CD4-positive, alpha-beta T cell treated with Interleukin-2 at 100 ng/mL for 4 hours (primary cell): ENCODE data around the gene NAP1L5.

ENCODE experiments used
- DNase-seq: peaks from one replicate; pipeline ENCODE4 v3.0.0-alpha.2; 2020; ENCODE audit warnings: low spot score

NAP1L5 gene

DNA sequence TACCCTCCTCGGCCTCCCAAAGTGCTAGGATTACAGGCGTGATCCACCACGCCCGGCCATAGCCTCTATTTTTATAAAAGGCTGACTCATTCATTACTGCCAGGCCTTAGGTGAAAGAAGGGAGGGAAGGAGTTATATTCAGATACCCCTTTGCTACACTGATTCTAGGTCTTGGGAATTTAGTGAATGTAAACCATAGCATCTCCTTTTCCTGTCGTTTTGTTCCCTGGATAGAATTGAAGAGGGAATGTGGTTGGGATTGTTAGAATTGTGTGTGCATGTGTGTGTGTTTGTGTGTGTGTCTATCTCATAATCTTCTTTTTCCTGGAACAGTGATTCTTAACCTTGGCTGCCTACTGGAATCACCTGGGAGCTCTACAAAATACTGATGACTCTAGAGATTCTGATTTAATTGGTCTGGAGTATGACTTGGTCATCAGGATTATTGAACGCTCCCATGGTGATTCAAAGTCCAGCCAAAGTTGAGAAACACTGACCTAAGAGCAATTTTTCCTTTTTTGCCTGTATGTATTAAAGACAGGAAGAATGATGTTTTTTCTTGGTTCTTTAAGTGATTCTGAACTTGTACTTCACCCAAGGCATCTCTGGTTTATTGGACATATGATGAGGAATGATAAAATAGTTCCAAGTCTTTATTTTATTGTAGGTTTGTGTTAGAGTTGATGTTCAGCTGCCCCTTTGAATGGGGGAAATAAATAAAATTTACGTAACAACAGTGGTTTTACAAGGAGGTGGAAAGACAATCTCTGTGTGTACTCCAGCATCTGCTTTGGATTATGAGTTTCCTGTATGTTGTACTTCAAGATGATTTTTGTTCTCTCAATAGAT lies 37.0 kb downstream of the NAP1L5 start:
- no peak for DNase-seq

DNA sequence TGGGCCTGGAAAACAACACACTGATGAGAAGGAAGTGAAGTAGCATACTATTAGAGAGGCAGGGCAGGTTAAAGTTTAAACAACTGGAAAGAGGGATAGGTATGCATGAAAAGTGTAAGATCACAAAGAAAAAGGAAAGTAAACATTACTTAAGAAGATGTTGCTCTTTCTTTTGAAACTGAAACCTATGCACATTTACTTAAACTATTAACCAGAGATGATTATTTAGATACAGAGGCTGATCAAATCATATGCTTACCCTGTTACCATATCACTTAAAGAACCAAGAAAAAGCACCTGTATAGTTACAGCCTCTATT lies 37.8 kb downstream of the NAP1L5 start:
- DNase-seq: no peak

- DNase-seq: peak; percentile 49
These were observed 38.4 kb downstream of the NAP1L5 start for GRCh38 chr4:88659055-88659889.

DNA sequence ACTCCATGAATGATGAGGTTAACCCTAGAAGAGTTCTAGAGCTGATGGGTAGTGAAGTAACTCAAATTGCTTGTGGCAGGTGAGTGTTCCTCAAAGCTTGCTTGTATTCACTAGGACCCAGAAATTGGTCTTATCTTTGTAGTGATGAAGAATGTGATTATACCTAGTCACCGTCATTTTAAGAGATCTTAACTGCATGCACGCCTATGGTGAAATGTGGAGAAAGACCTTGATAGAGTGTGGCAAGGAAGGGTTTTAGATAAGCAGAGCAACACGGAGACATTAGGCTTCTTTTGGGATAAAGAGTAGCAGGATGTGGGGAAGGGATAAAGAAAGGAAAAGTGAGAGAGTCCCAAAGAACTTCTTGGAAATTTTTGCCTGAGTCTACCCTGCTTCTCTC lies 42.4 kb downstream of the NAP1L5 start:
- DNase-seq: no peak

- DNase-seq: no peak
These were observed 44.2 kb downstream of the NAP1L5 start for GRCh38 chr4:88653371-88653946.

DNA sequence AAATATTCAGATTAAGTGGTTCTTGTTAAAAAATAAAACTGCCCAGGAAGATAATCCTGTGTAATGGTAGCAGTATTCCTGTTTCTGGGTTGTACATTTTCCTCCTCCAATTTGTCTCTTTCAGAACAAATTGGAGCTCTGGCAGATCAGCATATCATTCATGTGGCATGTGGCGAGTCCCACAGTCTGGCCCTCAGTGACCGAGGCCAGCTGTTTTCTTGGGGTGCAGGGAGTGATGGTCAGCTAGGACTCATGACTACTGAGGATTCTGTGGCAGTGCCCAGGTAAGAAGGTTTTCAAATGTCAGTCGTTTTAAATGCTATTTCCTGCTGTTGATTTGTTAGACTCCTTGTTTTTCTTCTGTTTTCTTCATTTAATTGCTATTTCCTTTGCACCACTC lies 47.9 kb downstream of the NAP1L5 start:
- no peak for DNase-seq

DNA sequence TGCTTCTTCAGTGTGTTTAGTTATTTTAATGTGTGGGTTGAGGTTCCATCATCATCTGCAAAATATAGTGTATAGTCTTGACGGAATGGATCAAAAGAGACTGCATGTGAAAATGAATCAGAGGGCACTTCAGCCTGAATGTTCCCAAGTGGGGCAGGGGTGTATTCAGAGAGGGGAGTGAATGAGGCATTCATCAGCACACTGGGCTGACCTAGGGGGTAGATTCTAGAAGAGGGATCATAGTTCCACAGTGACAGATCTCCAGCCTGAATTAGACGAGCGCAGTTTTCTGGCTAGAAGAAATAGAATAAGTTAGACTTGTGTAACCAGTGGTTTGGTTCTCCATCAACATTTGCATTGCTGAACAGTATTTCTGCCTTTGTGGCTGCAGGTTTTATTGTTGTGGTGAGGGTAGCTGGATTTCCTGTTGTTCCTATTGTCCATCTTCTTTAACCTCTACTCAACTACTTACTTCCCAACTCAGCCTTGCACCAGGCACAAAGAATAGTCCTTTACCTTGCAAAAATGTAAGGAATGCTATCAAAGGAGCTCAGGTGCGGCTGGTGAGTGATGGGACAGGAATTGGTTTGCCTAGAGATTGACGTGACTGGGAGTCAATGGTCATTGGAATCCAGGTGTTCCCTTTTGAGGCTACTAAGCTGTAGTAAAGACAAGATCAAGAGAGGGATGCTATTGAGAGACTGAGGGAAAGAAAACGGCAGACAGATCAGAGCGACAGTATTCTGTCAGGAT lies 50.9 kb downstream of the NAP1L5 start:
- no peak for DNase-seq

DNA sequence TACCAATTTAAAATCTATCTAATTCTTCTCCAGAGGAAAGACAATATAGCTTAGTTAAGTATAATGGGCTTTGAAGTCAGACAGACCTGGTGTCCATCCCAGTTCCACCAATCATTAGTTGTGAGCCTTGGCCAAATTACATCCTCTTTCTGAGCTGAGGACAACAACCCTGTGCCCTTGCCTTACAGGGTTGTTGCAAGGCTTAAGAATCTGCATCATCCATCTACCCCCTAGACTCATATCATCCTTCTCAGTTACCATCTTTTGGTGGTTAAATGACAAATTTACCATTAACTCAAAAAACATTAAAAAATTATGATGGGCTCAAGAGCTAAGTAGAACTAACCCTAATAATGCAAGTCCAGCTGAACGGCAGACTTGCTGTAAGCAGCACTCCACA lies 51.6 kb downstream of the NAP1L5 start:
- DNase-seq: no peak
